Activated CD4-positive, alpha-beta memory T cell treated with anti-CD3 and anti-CD28 coated beads for 36 hours (primary cell): ENCODE data around the gene APOC4. TPM values are rescaled to one million over a fixed set of nuclear protein-coding genes. Genes with fewer than 3 reads are reported as not detected.
"Not testable (repeated sequence)": the region's sequence is repeated elsewhere in the genome, so short reads cannot be mapped to it uniquely, and the experiment has no call there.

Experiments used
- CTCF ChIA-PET: fragments of 350-600 bp; sonication (Branson Sonifier 250); formaldehyde crosslinking; loops from one replicate; lab custom pipeline; 2021; ENCODE audit warnings: antibody characterized with exemption, inconsistent platforms; lab: Charles Lee
- POLR2A ChIA-PET: fragments of 350-600 bp; sonication (Branson Sonifier 250); formaldehyde crosslinking; loops from one replicate; lab custom pipeline; 2021; ENCODE audit warnings: antibody characterized with exemption; lab: Charles Lee
- DNase-seq: peaks from one replicate; pipeline ENCODE4 v3.0.0-alpha.2; 2020
- H3K27ac Mint-ChIP-seq: one replicate; pipeline ENCODE4 v1.8.0; 2021; ENCODE audit warnings: mixed read lengths
- H3K27me3 Mint-ChIP-seq: one replicate; pipeline ENCODE4 v1.8.0; 2021; ENCODE audit warnings: mixed read lengths
- H3K36me3 Mint-ChIP-seq: one replicate; pipeline ENCODE4 v1.8.0; 2021; ENCODE audit warnings: mixed read lengths
- H3K4me1 Mint-ChIP-seq: one replicate; pipeline ENCODE4 v1.8.0; 2021; ENCODE audit warnings: low read depth, mixed read lengths
- H3K4me3 Mint-ChIP-seq: one replicate; pipeline ENCODE4 v1.8.0; 2021; ENCODE audit warnings: mild to moderate bottlenecking, mixed read lengths
- H3K9me3 Mint-ChIP-seq: one replicate; pipeline ENCODE4 v1.8.0; 2021; ENCODE audit warnings: mixed read lengths
- intact Hi-C: fragments of 100-400 bp; cut with micrococcal nuclease; formaldehyde crosslinking; loops from one replicate; pipeline ENCODE4 v1.15.1; 2023
- total RNA-seq, 2 experiments: library from RNA; stranded (reverse); gene quantifications; one replicate each; pipeline ENCODE4 v1.2.3, GENCODE V29; 2021

The APOC4 gene
- total RNA-seq, 2 experiments from 2014 or later: not detected

DNA sequence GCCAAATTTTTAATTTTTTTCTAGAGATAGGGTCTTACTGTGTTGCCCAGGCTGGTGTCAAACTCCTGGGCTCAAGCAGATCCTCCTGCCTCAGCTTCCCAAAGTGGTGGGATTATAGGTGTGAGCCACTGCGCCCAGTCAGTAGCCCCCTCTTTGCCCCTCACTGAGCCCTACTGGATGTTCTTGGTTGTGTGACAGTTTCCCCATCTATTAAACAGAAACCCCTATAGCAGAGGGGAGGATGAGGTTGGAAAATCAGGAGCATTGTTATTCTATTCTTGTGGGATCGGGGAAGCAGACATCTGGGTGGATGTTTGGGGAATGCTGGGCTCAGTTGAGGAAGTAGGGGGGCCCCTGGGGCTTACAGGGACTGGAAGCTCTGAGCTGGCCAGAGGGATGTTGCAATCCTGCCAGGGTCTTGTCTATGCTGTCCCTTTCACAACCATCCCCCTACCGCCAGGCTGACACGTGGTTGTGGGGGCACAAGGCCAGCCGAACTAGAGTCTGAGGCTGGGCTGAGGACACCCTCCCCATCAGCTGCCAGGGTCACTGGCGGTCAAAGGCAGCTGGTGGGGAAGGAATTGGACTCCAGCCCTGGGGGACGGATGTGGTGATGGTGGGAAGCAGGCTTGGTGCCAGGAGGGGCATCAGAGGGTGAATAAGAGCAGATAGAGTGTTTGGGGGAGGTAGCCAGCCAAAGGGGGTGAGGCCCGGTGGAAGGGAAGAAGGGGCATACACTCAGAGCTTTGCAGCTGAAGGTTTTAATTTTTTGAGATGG is 16.7 kb upstream of the APOC4 start:
- H3K4me3 Mint-ChIP-seq: no peak overlapping the region
- no peaks in the 10 kb centered on the region for H3K36me3 Mint-ChIP-seq
- H3K9me3 Mint-ChIP-seq: no peaks in the 10 kb centered on the region
- peaks cover 4% of the 10 kb centered on the region for H3K4me1 Mint-ChIP-seq
- intact Hi-C loops: no loop called here
- no peak for DNase-seq
- ChIA-PET CTCF (no interaction called here), POLR2A (no interaction called here)
- H3K27me3 Mint-ChIP-seq: peaks cover 17% of the 10 kb centered on the region
- no peak overlapping the region for H3K27ac Mint-ChIP-seq

GRCh38 chr19:44926245-44927077 is 15.6 kb upstream of the APOC4 start:
- intact Hi-C loops, H3K4me1 Mint-ChIP-seq, POLR2A ChIA-PET, H3K9me3 Mint-ChIP-seq, H3K27ac Mint-ChIP-seq, CTCF ChIA-PET, H3K4me3 Mint-ChIP-seq, H3K36me3 Mint-ChIP-seq, DNase-seq: not testable (repeated sequence)
- peaks cover 17% of the 10 kb centered on the region for H3K27me3 Mint-ChIP-seq

GRCh38 chr19:44927746-44928145 is 14.3 kb upstream of the APOC4 start:
- H3K9me3 Mint-ChIP-seq: no peaks in the 10 kb centered on the region
- POLR2A ChIA-PET: no interaction called here
- DNase-seq: no peak
- H3K27ac Mint-ChIP-seq: no peak overlapping the region
- CTCF ChIA-PET: interaction anchor here (0.7 kb wide), 1 partner anchor 61 kb away, joined by 3 read pairs; no protein-coding TSS in a partner anchor
- peaks cover 17% of the 10 kb centered on the region for H3K27me3 Mint-ChIP-seq
- intact Hi-C loops: no loop called here
- peaks cover 4% of the 10 kb centered on the region for H3K4me1 Mint-ChIP-seq
- no peak overlapping the region for H3K4me3 Mint-ChIP-seq
- H3K36me3 Mint-ChIP-seq: no peaks in the 10 kb centered on the region

DNA sequence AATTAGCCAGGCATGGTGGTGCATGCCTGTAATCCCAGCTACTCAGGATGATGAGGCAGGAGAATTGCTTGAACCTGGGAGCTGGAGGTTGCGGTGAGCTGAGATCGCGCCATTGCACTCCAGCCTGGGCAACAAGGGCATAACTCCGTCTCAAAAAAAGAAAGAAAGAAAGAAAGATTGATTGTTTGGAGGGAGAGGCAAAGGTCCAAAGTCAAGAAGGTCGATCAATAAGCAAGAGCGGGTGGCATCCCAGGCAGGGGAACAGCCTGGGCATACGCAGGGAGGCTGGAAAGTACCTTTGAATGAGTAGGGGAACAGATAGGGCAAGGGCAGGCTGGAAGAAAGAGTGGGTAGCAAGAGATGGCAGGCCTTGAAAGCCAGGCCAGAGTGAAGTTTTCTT is 11.9 kb upstream of the APOC4 start:
- no peak for DNase-seq
- Mint-ChIP-seq H3K27me3 (peaks cover 17% of the 10 kb centered on the region), H3K4me3 (no peak overlapping the region), H3K27ac (no peak overlapping the region), H3K4me1 (peaks cover 4% of the 10 kb centered on the region), H3K36me3 (no peaks in the 10 kb centered on the region), H3K9me3 (no peaks in the 10 kb centered on the region)
- CTCF ChIA-PET: interaction anchor here (1.1 kb wide), 1 partner anchor 129 kb away, joined by 4 read pairs; no protein-coding TSS in a partner anchor
- intact Hi-C loops: no loop called here
- POLR2A ChIA-PET: no interaction called here

DNA sequence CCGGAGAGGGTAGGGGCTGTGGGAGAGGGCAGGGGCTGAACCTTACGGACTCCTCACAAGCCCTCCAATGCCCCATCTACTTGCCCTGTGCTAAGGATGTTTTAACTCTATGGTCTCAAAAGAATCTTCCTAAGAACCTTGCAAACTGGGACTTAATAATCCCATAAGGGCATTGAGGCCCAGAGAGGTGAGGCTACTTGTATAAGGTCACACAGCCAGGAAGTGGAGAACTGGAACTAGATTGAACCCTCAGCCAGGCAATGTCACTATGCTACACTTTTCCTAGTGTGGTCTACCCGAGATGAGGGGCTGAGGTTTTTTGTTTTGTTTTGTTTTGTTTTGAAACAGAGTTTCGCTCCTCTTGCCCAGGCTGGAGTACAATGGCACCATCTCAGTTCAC is 10.5 kb upstream of the APOC4 start:
- Mint-ChIP-seq H3K27me3 (peaks cover 5% of the 10 kb centered on the region), H3K36me3 (no peaks in the 10 kb centered on the region), H3K9me3 (no peaks in the 10 kb centered on the region), H3K4me1 (peaks cover 4% of the 10 kb centered on the region), H3K27ac (no peak overlapping the region), H3K4me3 (no peak overlapping the region)
- POLR2A ChIA-PET: no interaction called here
- CTCF ChIA-PET: interaction anchor here (0.7 kb wide), 1 partner anchor 203 kb away, joined by 7 read pairs; no protein-coding TSS in a partner anchor
- intact Hi-C loops: no loop called here
- no peak for DNase-seq

DNA sequence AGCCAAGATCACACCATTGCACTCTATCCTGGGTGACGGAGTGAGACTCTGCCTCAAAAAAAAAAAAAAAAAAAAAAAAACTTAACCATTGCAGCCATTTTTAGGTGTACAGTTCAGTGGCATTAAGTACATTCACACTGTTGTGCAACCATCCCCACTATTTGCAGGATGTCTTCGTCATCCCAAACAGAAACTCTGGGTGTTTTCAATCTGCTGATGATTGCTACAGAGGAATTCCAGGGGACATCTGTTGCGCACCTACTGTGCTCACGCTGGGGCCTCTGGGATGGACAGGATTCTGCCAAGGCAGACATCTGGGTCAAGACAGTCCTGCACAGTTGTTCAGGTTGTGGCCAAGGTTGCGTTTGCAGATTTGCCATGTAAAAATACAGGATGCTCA is 2.4 kb upstream of the APOC4 start:
- no peak for DNase-seq

GRCh38 chr19:44943801-44944249 is 1.8 kb downstream of the APOC4 start:
- Mint-ChIP-seq H3K4me3 (no peak overlapping the region), H3K27ac (no peak overlapping the region), H3K9me3 (no peaks in the 10 kb centered on the region), H3K27me3 (no peaks in the 10 kb centered on the region), H3K36me3 (no peaks in the 10 kb centered on the region), H3K4me1 (no peaks in the 10 kb centered on the region)
- CTCF ChIA-PET: no interaction called here
- POLR2A ChIA-PET: no interaction called here
- no peak for DNase-seq
- intact Hi-C loops: no loop called here

More for the DNA sequence above, 2.4 kb upstream of the APOC4 start:
- intact Hi-C loops: no loop called here
- Mint-ChIP-seq H3K4me3 (no peak overlapping the region), H3K27ac (no peak overlapping the region), H3K36me3 (no peaks in the 10 kb centered on the region), H3K9me3 (no peaks in the 10 kb centered on the region), H3K4me1 (no peaks in the 10 kb centered on the region), H3K27me3 (no peaks in the 10 kb centered on the region)
- ChIA-PET CTCF (no interaction called here), POLR2A (no interaction called here)

- no peaks in the 10 kb centered on the region for H3K27me3 Mint-ChIP-seq
- POLR2A ChIA-PET: no interaction called here
- H3K4me1 Mint-ChIP-seq: peaks cover 2% of the 10 kb centered on the region
- H3K36me3 Mint-ChIP-seq: no peaks in the 10 kb centered on the region
- H3K9me3 Mint-ChIP-seq: no peaks in the 10 kb centered on the region
- CTCF ChIA-PET: no interaction called here
- H3K4me3 Mint-ChIP-seq: no peak overlapping the region
- no peak for DNase-seq
- no peak overlapping the region for H3K27ac Mint-ChIP-seq
- intact Hi-C loops: no loop called here
These were observed 5.1 kb downstream of the APOC4 start for GRCh38 chr19:44947041-44947581.

DNA sequence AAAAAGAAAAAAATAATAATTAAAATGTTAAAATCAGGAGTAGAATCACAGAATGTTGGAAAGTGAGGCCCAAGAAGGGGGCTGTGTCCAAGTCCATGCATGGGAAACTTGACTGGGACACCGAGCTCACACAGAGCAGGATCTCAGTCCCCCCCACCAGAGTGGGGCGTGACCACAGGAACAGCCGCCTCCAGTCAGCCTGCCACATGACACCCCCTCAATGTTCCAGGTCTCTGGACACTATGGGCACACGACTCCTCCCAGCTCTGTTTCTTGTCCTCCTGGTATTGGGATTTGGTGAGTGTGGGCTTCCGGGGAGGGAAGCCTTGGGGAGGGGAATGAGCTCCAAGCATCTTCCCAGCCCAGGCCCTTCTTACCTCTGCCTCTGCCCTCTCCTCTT is 6.2 kb downstream of the APOC4 start:
- ChIA-PET CTCF (interaction anchor here (0.6 kb wide), 1 partner anchor 40 kb away, joined by 3 read pairs; no protein-coding TSS in a partner anchor), POLR2A (no interaction called here)
- Mint-ChIP-seq H3K27ac (no peak overlapping the region), H3K9me3 (no peaks in the 10 kb centered on the region), H3K27me3 (no peaks in the 10 kb centered on the region), H3K4me3 (no peak overlapping the region), H3K36me3 (no peaks in the 10 kb centered on the region), H3K4me1 (peaks cover 2% of the 10 kb centered on the region)
- intact Hi-C loops: no loop called here
- no peak for DNase-seq

- ChIA-PET CTCF (no interaction called here), POLR2A (no interaction called here)
- Mint-ChIP-seq H3K27me3 (no peaks in the 10 kb centered on the region), H3K27ac (no peak overlapping the region), H3K4me1 (peaks cover 7% of the 10 kb centered on the region), H3K9me3 (no peaks in the 10 kb centered on the region), H3K4me3 (no peak overlapping the region), H3K36me3 (no peaks in the 10 kb centered on the region)
- no peak for DNase-seq
- intact Hi-C loops: no loop called here
These were observed 6.8 kb downstream of the APOC4 start for GRCh38 chr19:44948763-44949374.

GRCh38 chr19:44949550-44949949 is 7.5 kb downstream of the APOC4 start:
- Mint-ChIP-seq H3K9me3 (no peaks in the 10 kb centered on the region), H3K27ac (no peak overlapping the region), H3K36me3 (no peaks in the 10 kb centered on the region), H3K4me3 (no peak overlapping the region), H3K4me1 (peaks cover 10% of the 10 kb centered on the region), H3K27me3 (no peaks in the 10 kb centered on the region)
- intact Hi-C loops: no loop called here
- POLR2A ChIA-PET: no interaction called here
- DNase-seq: no peak
- CTCF ChIA-PET: no interaction called here
